HepG2 (cell line): Measurements from ENCODE around the gene KAZN.

Experiments
- ATF3 ChIP-seq: sonication (generic); formaldehyde crosslinking; IDR thresholded peaks from 2 replicates; pipeline ENCODE4 v1.4.0; 2020; ENCODE audit warnings: missing genetic modification reagents
- BRF2 ChIP-seq: sonication (generic); formaldehyde crosslinking; IDR thresholded peaks from 2 replicates; pipeline ENCODE4 v1.8.1; 2022; ENCODE audit warnings: mild to moderate bottlenecking, missing genetic modification reagents
- CTCF ChIP-seq: sonication (generic); formaldehyde crosslinking; IDR thresholded peaks from 2 replicates; pipeline ENCODE4 v1.5.0; 2020; ENCODE audit warnings: mild to moderate bottlenecking, missing genetic modification reagents, moderate library complexity
- HDAC2 ChIP-seq: sonication (generic); formaldehyde crosslinking; IDR thresholded peaks from 2 replicates; pipeline ENCODE4 v1.4.0; 2020; ENCODE audit warnings: missing genetic modification reagents
- HNRNPL ChIP-seq: fragments of 200-400 bp; formaldehyde crosslinking; IDR thresholded peaks from 2 replicates; pipeline ENCODE4 v1.6.1; 2017; ENCODE audit warnings: mild to moderate bottlenecking, low read depth, low read length
- NR1H2 ChIP-seq: sonication (generic); formaldehyde crosslinking; IDR thresholded peaks from 2 replicates; pipeline ENCODE4 v1.8.1; 2022; ENCODE audit warnings: low read depth, missing genetic modification reagents, borderline replicate concordance
- POLR2AphosphoS2 ChIP-seq: IDR thresholded peaks from 2 replicates; pipeline ENCODE4 v1.6.1; 2011; ENCODE audit warnings: low read depth, low read length, improper control_type of control experiment
- ZNF121 ChIP-seq: sonication (generic); formaldehyde crosslinking; IDR thresholded peaks from 2 replicates; pipeline ENCODE4 v1.5.0; 2020; ENCODE audit warnings: mild to moderate bottlenecking, missing genetic modification reagents
- ZNF331 ChIP-seq: sonication (generic); formaldehyde crosslinking; IDR thresholded peaks from 2 replicates; pipeline ENCODE4 v1.4.0; 2020; ENCODE audit warnings: missing genetic modification reagents

GRCh38 chr1:15036101-15036500 is 437.6 kb downstream of the KAZN start:
- TF ChIP-seq HDAC2 (CRISPR knock-in tag) (no peak), ZNF331 (CRISPR knock-in tag) (no peak), CTCF (no peak), ATF3 (CRISPR knock-in tag) (no peak), HNRNPL (no peak), POLR2AphosphoS2 (no peak), BRF2 (no peak), ZNF121 (CRISPR knock-in tag) (no peak), NR1H2 (no peak)
